ENCODE data around the gene FNIP1.

- TF ChIP-seq CTCF (IDR thresholded peaks at IDR 0.05) (no peak), POLR2AphosphoS5 (IDR thresholded peaks at IDR 0.05) (no peak)
Observed at GRCh38 chr5:131716650-131717049, 80.2 kb downstream of the FNIP1 start.
